HG03354 (cell line): Measurements from ENCODE around the gene MTX2.
"Not testable (repeated sequence)": the region's sequence is repeated elsewhere in the genome, so short reads cannot be mapped to it uniquely, and the experiment has no call there.

Experiments used
- ATAC-seq: cut with Tn5 transposase; IDR thresholded peaks from one replicate; pipeline ENCODE4 v1.9.1; 2021; ENCODE audit warnings: mild to moderate bottlenecking; ENCODE audit not compliant: unreplicated experiment, poor library complexity, severe bottlenecking

The MTX2 gene

GRCh38 chr2:176368349-176368748, 99.1 kb downstream of the MTX2 start:
- no peak for ATAC-seq

- no peak for ATAC-seq
Measured at GRCh38 chr2:176370467-176371171, 101.4 kb downstream of the MTX2 start.

GRCh38 chr2:176373155-176373554, 103.9 kb downstream of the MTX2 start:
- ATAC-seq = not testable (repeated sequence)

- ATAC-seq = no peak
Measured at GRCh38 chr2:176378323-176378722, 109.1 kb downstream of the MTX2 start.

GRCh38 chr2:176380341-176380740, 111.1 kb downstream of the MTX2 start:
- ATAC-seq = no peak

GRCh38 chr2:176383100-176383499, 113.9 kb downstream of the MTX2 start:
- ATAC-seq = no peak

- ATAC-seq = no peak
Measured at GRCh38 chr2:176383836-176384442, 114.7 kb downstream of the MTX2 start.

GRCh38 chr2:176385219-176385759, 116.0 kb downstream of the MTX2 start:
- ATAC-seq = no peak

GRCh38 chr2:176385838-176386237, 116.6 kb downstream of the MTX2 start:
- ATAC-seq = no peak
